HG03342 (cell line): ENCODE results near the gene ISG20.
"Not testable (repeated sequence)": the region's sequence is repeated elsewhere in the genome, so short reads cannot be mapped to it uniquely, and the experiment has no call there.

ENCODE experiments used
- ATAC-seq: cut with Tn5 transposase; IDR thresholded peaks from one replicate; pipeline ENCODE4 v1.9.1; 2021; ENCODE audit warnings: mild to moderate bottlenecking, moderate library complexity; ENCODE audit not compliant: unreplicated experiment

Gene ISG20

DNA sequence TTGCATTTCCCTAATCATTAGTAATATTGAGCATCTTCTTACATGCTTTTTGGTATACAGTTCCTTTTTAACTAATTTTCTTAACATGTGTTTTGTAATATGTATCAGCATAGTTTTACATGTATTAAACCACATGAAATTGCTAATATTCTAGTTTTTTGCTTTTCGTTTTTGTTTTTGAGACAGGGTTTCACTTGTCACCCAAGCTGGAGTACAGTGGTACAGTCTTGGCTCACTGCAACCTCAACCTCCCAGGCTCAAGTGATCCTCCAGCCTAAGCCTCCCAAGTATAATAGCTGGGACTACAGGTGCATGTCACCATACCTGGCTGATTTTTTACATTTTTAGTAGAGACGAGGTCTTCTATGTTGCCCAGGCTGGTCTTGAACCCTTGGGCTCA, 4.4 kb upstream of the ISG20 start:
- ATAC-seq = no peak

DNA sequence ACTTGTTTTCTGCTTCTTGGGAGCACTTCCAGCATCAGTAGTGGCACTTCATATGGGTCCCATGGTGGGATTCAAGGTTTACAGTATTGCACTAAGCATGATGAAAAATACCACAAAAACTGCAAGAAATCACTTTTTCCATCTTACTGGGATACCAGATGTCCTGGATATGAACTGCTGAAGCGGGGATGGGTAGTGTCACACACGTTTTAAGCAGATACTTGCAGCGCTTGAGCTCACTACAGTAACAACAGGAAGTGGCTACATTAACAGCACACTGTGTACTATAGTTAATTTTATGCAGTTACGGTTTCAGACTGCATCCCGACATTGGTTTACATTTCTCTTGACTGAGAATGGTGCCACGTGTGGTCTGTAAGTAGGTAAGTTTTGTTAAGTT, 3.5 kb upstream of the ISG20 start:
- ATAC-seq = peak; percentile 24

DNA sequence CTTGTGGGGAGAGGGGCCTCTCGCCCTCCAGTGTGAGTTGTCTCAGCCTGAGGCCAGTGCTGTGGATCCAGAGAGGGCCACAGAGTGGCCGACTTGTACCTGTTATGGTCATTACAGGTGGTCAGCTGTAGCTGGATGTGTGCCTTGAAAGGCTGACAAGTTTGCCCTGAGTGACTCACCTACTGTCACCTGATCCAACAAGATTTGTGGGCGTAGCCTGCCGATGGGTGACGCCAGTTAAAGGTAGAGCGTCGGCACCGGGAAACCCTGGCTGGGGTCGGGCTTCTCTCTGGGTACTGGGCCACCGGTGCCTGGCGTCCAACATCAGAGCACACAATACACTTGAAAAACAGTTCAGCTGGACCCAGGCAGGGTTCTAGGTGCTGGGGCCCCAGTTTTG, 2.8 kb upstream of the ISG20 start:
- ATAC-seq = no peak

DNA sequence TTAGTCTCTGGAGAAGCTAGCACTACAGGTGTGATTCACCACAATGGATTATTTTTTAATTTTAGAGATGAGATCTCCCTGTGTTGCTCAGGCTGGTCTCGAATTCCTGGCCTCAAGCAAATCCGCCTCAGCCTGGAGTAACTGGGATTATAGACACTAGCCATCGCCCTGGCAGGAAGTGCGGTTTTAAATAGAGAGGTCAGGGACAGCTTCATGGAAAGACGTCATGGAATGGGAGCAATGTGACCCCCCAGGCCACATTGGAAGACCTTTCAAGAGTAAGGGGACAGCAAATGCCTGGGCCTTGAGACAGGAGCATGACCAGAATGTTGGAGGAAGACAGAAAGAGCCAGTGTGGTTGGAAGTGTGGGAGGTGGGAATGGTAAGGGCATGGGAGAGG, 2.2 kb upstream of the ISG20 start:
- no peak for ATAC-seq

DNA sequence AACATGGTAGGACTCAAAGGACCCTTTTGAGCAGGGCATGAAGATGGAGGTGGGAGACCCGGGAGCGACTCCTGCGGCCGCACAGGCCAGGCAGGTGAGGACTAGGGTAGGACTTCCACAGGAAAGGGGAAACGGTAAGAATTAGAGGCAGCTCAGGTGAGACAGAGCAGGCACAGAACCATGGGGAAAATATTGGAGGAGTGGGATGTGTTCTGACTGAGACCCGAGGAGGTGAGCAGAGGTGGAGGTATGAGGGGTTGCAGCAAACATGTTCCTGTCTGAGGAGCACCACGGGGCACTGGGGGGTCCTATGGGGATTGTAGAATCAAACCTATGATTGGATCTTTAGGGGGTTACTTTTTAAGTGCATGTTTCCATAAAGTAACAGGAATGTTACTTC, 1.4 kb upstream of the ISG20 start:
- ATAC-seq = no peak

DNA sequence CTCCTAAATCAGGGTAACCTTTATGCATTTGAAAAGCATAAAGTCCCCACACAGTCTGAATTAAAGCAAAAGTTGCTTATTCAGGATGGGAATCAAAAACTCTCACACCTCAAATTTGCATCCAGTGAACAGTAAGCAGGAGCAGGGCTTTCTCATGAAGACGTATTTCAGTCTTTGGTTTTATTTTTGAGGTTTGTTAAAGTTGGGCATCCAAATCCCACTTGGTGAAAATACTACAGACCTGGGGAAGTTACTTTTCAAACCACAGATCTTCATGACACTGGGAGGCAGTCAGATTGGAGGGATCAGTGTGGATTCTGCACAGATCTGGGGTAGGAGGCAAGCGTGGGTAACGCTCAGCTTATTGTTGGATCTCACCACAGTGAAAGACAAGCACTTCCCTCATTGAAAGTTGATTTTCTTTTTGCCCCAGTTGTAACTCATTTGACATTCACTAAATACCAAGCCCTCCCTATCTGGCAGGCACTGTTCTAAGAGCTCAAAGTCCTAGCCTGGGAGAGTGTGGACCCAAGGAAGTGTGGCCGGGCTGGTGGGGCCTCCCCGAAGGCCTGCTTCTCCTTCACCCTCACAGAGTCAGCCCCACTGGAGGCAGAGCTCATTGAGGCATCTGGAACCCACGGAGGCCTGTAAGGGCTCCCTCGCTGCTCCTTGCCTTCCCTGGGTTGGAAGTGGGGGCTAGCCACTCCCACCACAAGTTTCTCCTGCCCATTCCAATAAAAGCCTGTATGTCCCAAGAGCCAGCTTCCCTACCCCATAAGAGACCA, 783 bp upstream of the ISG20 start:
- no peak for ATAC-seq

DNA sequence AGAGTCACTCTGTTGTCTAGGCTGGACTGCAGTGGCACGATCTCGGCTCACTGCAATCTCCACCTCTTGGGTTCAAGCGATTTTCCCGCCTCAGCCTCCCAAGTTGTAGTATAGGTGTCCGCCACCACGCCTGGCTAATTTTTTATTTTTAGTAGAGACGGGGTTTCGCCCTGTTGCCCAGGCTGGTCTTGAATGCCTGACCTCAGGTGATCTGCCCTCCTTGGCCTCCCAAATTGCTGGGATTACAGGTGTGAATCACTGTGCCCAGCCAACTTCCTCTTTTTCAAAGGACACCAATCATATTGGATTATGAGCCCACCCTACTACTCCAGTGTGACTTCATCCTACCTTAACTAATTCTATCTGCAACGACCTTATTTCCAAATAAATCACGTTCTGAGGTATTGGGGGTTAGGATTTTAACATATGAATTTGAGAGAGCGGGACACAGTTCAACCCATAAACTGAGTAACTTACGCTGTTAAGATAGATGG, 3.2 kb downstream of the ISG20 start:
- ATAC-seq = no peak

DNA sequence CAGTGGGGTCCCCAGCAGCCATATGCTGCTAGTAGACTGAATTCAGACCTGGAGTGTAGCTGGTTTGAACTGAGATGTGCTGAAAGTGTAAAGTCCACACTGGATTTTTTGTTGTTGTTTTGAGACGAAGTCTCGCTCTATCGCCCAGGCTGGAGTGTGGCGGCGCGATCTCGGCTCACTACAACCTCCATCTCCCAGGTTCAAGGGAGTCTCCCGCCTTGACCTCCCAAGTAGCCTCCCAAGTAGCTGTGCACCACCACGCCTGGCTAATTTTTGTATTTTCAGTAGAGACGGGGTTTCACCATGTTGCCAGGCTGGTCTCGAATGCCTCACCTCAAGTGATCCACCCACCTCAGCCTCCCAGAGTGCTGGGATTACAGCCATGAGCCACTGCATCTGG, 3.7 kb downstream of the ISG20 start:
- not testable (repeated sequence) for ATAC-seq

DNA sequence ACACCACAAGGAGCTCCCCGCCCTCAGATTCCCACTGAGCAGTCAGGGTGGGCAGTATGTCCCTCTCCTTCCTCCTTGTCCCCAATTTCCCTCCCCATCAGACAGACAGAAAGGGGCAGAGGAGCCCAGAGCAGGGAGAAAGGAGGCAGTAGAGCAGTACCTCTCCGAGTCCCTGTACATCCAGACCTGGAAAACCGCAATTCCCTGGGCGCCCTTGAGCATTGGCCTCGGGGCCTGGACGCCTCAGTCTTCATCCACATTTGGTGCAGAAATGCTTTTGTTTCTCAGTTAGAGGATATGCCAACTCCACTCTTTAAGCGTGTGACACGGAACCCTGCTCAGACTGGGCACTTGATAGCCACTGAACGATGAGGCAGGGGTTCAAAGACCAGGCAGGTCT, 5.9 kb downstream of the ISG20 start:
- no peak for ATAC-seq

DNA sequence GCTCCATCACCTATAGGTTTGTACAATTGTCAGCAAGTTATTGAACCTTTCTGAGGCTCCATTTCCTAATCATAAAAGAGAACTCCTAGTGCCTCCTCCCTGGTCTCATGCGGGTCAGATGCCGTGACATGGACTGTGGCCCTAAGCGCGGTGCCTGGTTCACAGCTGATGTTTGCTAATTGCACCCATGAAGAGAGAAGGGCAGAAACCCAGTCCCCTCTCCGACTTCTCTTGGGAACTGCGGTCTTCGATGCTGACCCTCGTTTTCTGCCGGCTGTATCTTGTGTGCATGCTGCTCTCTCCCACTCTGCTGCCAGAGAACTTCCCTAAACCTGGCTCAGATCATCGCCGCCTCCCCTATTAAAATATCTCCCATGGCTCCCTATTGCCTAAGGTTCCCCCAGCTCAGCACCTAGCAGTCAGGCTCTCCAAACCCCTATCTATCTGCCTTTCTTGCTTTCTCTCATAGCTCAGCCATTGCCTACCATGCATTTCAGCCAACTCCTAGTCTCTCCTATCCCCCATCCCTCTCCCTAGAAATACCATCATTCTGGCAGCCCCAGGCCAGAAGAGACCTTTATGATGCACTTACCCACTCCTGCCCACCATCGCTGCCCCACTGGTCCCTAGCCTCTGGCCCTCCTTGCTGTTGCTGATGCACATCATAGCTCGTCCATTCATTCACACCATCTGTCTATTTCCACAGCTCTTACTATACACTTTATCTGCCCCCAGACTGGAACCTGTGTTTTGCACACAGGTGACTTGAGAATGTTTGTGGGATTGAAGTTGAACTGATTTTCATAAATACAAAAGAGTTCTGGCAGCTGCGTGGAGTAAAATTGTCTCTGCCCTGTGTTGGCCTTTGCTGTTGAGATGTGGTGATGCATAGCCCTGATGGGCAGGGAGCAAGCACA, 6.6 kb downstream of the ISG20 start:
- no peak for ATAC-seq

DNA sequence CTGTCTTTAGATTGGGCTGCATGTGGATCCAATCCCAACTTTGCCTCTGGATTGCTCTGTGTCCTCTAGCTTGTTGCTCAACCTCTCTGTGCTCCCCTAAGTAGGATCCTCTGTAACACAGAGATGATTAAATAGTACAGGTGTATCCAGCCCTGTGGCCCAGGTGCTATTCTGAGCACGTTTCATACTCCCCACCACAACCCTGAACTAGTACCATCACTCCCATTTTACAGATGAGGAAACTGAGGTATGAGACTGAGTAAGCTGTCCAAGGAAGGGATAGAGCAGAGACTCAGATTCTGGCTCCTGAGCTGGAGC, 7.2 kb downstream of the ISG20 start:
- ATAC-seq = no peak

DNA sequence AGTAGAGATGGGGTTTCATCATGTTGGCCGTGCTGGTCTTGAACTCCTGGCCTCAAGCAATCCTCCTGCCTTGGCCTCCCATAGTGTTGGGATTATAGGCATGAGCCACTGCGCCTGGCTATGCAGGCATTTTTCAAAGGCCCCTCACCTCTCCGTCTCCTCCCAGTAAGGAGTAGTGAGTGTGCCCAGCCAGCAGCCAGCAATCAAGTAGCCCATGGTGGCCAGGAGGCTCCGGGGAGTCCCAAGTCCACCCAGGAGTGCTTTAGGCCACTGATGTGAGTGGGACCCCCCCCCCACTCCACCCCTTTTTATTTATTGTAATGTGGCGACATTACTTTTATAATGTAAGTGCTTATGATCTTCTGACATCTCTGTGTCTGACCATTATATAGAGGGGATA, 8.1 kb downstream of the ISG20 start:
- no peak for ATAC-seq

DNA sequence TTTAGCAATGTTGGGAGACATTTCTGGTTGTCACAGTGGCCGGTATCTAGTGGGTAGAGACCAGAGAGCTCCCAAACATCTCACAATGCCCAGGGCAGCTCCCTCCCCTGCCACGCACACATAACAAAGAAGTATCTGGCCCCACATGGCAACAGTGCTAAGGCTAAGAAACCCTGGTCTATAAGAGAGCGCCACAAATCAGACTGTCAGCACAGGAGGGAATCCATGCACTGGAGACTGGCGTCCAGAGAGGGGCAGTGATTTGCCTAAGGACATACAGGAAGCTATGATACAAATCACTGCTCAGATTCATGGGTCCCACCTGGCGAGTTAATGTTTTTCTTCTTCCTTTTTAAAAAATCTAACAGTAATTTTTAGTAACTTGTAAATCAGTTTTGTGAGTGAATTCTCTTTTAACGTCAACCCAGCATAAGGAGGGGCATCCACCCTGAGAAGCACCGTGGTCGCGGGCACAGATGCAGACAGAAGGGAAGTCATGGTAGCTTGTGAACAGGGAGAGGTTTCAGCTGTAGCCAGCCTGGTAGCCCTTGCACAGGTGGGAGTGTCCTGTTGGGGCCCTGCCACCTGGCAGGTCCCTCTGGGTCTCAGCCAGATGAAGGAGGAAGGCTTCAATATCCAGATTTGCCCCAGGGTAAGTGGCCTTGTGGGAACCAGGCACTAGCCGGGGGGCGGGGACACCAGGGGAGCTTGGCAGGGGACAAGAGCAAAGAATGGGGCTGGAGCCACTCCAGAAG, 8.7 kb downstream of the ISG20 start:
- no peak for ATAC-seq

DNA sequence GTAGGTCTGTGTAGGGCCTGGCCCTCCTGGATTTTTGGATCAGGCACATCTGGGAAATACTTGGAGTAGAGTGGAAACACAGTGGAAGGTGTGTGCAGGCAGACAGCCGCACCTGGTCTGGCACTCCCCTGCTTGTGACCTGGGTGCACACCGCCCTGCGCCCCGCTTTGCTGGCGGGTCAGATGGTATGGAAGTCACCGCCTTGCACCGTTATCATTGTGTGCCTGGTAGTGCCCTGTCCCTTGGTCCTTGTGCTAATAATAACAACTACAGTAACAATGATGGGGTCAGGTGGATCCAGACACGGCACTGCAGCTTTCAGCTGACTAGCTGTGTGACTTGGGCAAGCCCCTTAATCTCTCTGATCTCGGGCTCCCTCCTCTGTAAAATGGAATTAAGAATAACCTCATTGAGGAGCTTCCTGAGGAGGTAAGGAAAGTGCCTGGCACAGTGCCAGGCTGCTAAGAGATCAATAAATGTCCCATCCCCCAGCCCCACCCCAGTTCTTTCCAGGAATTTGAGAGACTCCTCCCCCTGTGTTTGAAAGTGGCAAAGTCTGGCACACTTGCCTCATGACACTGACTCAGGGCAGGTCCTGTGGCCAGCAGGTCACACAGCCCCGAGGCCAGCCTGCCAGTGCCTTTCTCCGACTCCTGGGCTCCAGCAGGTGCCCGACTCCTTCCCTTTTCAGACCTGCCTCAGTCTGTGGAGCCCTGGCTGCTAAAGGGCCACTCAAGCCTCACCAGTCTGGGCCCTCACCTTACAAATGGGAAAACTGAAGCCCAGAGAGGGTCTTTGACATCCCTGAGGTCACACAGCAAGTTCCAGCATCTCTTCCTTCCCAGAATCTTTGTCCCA, 9.8 kb downstream of the ISG20 start:
- no peak for ATAC-seq

DNA sequence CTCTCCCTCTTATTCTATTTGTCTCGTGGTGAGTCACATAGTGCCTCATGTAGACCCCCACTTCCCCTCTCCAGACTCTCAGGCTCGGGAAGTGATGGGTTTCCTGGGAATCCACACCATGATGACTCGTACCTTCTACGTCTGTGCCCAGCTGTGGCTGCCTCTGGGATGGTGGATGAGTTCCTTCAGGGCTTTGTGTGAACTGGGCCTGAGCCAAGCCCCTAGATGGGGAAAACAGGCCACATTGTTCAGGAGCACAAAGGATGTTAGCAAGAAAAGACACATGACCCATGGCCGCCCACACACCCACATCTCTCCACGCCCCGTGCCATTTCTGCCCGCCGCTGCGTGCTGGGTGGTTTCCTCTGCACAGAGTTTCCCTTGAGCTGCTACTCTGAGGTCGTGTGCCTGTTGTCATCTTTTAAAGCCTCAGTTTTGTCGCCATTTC, 10.5 kb downstream of the ISG20 start:
- peak; percentile 52 for ATAC-seq

DNA sequence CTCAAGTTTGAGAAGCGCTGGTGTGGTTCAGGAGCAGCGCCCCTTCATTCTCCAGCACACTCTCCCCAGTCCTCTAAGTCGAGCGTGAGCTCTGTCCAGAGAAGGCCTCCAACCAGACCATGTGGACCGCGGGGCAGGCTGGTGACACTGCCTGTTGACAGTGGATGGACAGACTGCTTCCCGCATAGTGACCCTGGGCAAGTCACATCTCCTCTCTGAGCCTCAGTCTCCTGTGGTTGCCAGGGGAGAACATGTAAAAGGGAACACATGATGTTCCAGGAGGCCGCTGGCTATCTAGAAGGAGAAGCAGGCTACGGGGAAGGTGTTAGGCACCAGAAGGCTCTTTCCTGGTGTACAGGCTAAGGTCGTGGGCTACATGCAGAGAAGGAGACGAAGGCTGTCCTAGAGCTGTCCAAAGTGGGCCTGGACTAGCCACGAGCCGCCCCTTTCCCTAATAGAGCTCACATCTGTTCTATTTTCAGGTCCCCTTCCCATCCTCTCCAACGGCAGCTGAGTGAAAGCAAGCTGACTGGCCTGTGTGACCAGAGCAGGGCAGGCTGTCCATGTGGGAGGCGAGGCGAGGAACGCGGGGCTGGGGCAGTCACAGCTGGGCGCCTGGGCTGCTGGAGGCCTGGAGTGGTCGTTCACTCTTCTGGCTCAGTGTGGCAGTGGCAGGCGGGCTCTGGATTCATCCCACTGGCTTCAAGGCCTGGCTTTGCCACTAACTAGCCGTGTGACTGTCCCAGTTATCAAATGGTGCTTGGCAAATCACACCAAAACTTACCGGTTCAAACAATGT, 11.1 kb downstream of the ISG20 start:
- no peak for ATAC-seq

DNA sequence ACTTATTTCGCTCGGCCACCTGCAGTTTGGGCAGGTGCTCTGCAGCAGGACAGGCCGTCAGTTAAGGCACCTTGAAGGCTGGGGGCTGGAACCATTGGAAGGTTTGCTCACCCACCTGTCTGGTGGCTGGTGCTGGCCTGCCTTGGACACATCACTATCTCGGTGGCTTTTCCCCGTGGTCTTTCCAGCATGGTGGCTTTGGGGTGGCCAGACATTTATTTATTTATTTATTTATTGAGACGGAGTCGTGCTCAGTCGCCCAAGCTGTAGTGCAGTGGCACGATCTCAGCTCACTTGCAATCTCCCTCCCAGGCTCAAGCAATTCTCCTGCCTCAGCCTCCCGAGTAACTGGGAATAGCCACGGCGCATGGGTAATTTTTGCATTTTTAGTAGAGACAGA, 11.7 kb downstream of the ISG20 start:
- ATAC-seq = no peak

DNA sequence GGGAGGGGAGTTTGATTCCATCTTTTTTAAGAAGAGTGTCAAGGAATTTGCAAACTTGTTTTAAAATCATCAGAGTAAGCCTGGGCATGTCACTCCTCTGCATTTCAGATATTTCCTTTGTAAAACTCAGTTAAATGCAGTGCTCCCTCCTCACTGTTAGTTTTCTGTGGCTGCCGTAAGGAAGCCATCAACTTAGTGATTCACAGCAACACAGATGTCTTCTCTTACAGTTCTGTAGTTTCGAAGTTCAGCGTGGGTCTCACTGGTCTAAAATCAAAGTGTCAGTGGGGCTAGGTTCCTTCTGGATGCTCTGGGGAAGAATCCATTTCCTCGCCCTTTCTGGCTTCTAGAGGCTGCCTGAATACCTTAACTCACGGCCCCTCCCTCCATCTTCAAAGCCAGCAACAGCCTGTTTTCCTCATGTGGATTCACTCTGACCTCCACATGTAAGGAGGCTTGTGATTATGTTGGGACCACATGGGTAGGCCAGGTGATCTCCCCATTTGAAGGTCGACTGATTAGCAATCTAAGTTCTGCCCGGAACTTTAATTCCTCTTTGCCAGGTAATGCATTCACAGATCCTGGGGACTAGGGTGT, 12.4 kb downstream of the ISG20 start:
- ATAC-seq = no peak

DNA sequence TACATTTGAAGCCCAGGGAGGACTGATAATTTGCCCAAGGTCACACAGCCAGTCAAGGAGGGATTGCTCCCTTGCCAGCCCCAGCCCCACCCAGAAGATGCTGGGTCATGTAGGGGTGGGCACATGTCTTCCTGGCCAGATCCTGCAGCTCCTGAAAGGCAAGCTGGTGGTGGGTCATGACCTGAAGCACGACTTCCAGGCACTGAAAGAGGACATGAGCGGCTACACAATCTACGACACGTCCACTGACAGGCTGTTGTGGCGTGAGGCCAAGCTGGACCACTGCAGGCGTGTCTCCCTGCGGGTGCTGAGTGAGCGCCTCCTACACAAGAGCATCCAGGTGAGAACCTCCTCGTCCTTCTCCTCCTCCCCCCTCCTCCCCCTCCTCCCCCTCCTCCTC, 13.2 kb downstream of the ISG20 start:
- no peak for ATAC-seq
